Loucy (cell line): ENCODE results near the gene RHEBL1.

Experiments used
- H2AFZ ChIP-seq: fragments of 200-600 bp; sonication (generic); 2 replicates; pipeline ENCODE4 v1.6.0; 2016; ENCODE audit warnings: antibody characterized with exemption, mild to moderate bottlenecking, low read length, moderate library complexity
- H3F3A ChIP-seq: fragments of 200-600 bp; 2 replicates; pipeline ENCODE4 v1.6.0; 2016; ENCODE audit warnings: antibody characterized with exemption, low read depth, mild to moderate bottlenecking
- H3K27me3 ChIP-seq: fragments of 200-600 bp; sonication (generic); 2 replicates; pipeline ENCODE4 v1.6.1; 2014; ENCODE audit warnings: low read length, mild to moderate bottlenecking; ENCODE audit not compliant: insufficient read depth, poor library complexity, severe bottlenecking
- H3K36me3 ChIP-seq: fragments of 200-600 bp; sonication (generic); 2 replicates; pipeline ENCODE4 v1.6.1; 2016; ENCODE audit warnings: low read length; ENCODE audit not compliant: insufficient read depth
- H3K4me1 ChIP-seq: fragments of 200-600 bp; sonication (generic); 2 replicates; pipeline ENCODE4 v1.5.1; 2014; ENCODE audit warnings: low read length, mild to moderate bottlenecking; ENCODE audit not compliant: insufficient read depth, poor library complexity, severe bottlenecking
- H3K4me2 ChIP-seq: fragments of 200-600 bp; sonication (generic); 2 replicates; pipeline ENCODE4 v1.6.0; 2014; ENCODE audit warnings: antibody characterized with exemption, low read length, low read depth, mild to moderate bottlenecking; ENCODE audit not compliant: poor library complexity, severe bottlenecking
- H3K4me3 ChIP-seq: fragments of 200-600 bp; sonication (generic); 2 replicates; pipeline ENCODE4 v1.5.1; 2014; ENCODE audit warnings: low read length, mild to moderate bottlenecking, mixed read lengths; ENCODE audit not compliant: poor library complexity, severe bottlenecking
- H3K79me2 ChIP-seq: fragments of 200-600 bp; sonication (generic); 2 replicates; pipeline ENCODE4 v1.6.1; 2014; ENCODE audit warnings: low read length; ENCODE audit not compliant: insufficient read depth
- H3K9ac ChIP-seq: fragments of 200-600 bp; sonication (generic); 2 replicates; pipeline ENCODE4 v1.6.0; 2014; ENCODE audit warnings: mild to moderate bottlenecking, low read depth, low read length, moderate library complexity; ENCODE audit not compliant: poor library complexity, severe bottlenecking
- H3K9me2 ChIP-seq: fragments of 200-600 bp; sonication (generic); replicated peaks from 2 replicates; pipeline ENCODE4 v1.6.1; 2016; ENCODE audit warnings: low read depth, low read length, mixed read lengths
- H3K9me3 ChIP-seq: fragments of 200-600 bp; sonication (generic); 2 replicates; pipeline ENCODE4 v1.6.1; 2014; ENCODE audit warnings: mild to moderate bottlenecking, antibody characterized with exemption, low read length, low read depth; ENCODE audit not compliant: insufficient read depth
- H4K20me1 ChIP-seq: fragments of 200-600 bp; sonication (generic); 2 replicates; pipeline ENCODE4 v1.6.0; 2014; ENCODE audit warnings: antibody characterized with exemption, low read length, mild to moderate bottlenecking; ENCODE audit not compliant: insufficient read depth, poor library complexity, severe bottlenecking
- CTCF ChIP-seq: fragments of 200-600 bp; sonication (generic); conservative IDR thresholded peaks from 2 replicates; pipeline ENCODE4 v1.5.1; 2014; ENCODE audit warnings: mild to moderate bottlenecking, antibody characterized with exemption, low read length
- EZH2phosphoT487 ChIP-seq: fragments of 200-600 bp; IDR thresholded peaks from 2 replicates; pipeline ENCODE4 v1.6.1; 2018; ENCODE audit warnings: antibody characterized with exemption, mild to moderate bottlenecking, moderate library complexity, borderline replicate concordance

The RHEBL1 gene

GRCh38 chr12:49040364-49040855 lies 29.4 kb downstream of the RHEBL1 start:
- H3K27me3 ChIP-seq, result no peaks in the 10 kb centered on the region
- no peaks in the 10 kb centered on the region for H3K79me2 ChIP-seq
- no peaks in the 10 kb centered on the region for H3F3A ChIP-seq
- H3K9me3 ChIP-seq, result no peaks in the 10 kb centered on the region
- H3K36me3 ChIP-seq, result peaks cover 87% of the 10 kb centered on the region; the same call in 1 of the 2 replicates
- no peak overlapping the region for H3K9ac ChIP-seq
- H2AFZ ChIP-seq, result no peak overlapping the region
- H3K4me2 ChIP-seq, result no peak overlapping the region
- H4K20me1 ChIP-seq, result peaks cover 9% of the 10 kb centered on the region
- no peak overlapping the region for H3K4me3 ChIP-seq
- TF ChIP-seq CTCF (no peak), EZH2phosphoT487 (no peak)
- H3K9me2 ChIP-seq, result no peaks in the 10 kb centered on the region
- no peaks in the 10 kb centered on the region for H3K4me1 ChIP-seq

DNA sequence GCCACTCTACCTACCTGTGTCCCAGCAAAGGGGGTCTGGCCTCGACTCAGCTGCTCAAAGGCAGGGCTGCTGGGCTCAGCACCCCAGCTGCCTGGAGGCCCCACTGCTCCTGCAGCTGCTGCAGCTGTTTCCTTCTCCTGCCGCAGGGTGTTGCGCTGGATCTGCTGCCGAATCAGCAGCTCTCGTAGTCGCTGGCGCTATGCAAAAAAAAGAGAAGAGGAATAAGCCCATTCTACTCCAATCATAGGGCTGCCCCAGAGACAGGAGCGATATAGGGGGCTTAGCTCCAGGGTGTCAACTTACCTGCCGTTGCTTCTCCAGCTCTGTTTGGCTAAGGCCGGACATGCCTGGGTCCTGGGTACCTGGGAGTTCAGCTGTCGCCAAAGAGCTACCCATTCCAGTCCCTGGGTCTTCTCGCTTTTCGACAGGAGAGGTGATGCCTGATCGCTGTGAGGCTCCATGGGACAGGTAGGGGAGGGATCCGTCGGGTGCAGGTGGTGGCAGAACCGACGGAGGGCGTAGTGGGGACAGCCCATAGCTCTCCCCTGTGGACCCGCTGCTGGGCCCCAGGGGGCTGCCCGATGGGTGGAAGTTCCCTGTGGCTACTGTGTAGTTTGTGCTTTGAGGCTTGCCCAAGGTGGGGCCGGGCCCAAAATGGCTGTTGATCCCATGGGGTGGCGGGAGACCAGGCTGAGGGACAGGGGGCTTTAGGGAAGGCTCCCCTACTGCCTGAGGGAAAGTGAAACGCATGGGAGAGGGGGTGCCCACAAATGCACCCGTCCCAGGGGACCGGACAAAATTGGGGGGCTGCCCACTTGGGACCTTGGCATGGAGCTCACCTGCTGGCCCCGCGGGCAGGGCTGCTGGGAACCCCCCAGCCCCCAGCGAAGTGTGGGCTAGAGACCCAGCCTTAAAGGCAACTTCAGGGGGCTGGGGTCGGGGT lies 30.1 kb downstream of the RHEBL1 start:
- no peaks in the 10 kb centered on the region for H3F3A ChIP-seq
- no peak overlapping the region for H2AFZ ChIP-seq
- H3K9ac ChIP-seq, result no peak overlapping the region
- H3K9me3 ChIP-seq, result no peaks in the 10 kb centered on the region
- no peak overlapping the region for H3K4me3 ChIP-seq
- no peaks in the 10 kb centered on the region for H3K79me2 ChIP-seq
- H3K36me3 ChIP-seq, result peaks cover 87% of the 10 kb centered on the region; the same call in 1 of the 2 replicates
- H3K27me3 ChIP-seq, result no peaks in the 10 kb centered on the region
- no peak overlapping the region for H3K4me2 ChIP-seq
- peaks cover 9% of the 10 kb centered on the region for H4K20me1 ChIP-seq
- H3K9me2 ChIP-seq, result no peaks in the 10 kb centered on the region
- H3K4me1 ChIP-seq, result no peaks in the 10 kb centered on the region
- TF ChIP-seq CTCF, result no peak
- no peak for TF ChIP-seq EZH2phosphoT487

GRCh38 chr12:49038291-49038955 lies 31.4 kb downstream of the RHEBL1 start:
- H3K9ac ChIP-seq, result no peak overlapping the region
- H3K79me2 ChIP-seq, result no peaks in the 10 kb centered on the region
- H3F3A ChIP-seq, result no peaks in the 10 kb centered on the region
- H3K4me2 ChIP-seq, result no peak overlapping the region
- H4K20me1 ChIP-seq, result peaks cover 4% of the 10 kb centered on the region
- H2AFZ ChIP-seq, result no peak overlapping the region
- H3K27me3 ChIP-seq, result no peaks in the 10 kb centered on the region
- H3K4me1 ChIP-seq, result no peaks in the 10 kb centered on the region
- peaks cover 87% of the 10 kb centered on the region; the same call in 1 of the 2 replicates for H3K36me3 ChIP-seq
- H3K9me3 ChIP-seq, result no peaks in the 10 kb centered on the region
- TF ChIP-seq EZH2phosphoT487, result no peak
- TF ChIP-seq CTCF, result no peak
- no peak overlapping the region for H3K4me3 ChIP-seq
- H3K9me2 ChIP-seq, result no peaks in the 10 kb centered on the region
